ENCODE measurements around the gene OLFM1.

DNA sequence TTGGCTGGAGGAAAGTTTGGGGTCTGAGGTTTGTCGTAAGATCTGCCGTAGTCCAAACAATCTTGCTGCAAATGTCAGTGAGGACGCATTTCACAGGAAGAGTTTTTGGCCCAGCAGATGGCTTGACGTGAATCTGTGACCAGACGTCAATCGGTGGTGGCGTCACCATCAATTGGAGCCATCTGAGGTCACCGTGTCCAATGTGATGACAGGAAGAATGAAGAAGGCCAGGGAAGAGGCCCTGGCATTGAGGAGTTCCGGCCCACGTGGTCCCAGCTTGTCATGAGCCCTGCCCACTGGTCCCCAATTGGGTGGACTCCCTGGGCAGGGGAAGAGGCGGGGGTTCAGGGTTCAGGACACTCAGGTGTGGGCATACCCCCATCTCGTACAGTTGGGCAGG, 79.9 kb downstream of the OLFM1 start:
- TF ChIP-seq CTCF (IDR thresholded peaks at IDR 0.05), result no peak
- TF ChIP-seq POLR2A (IDR thresholded peaks at IDR 0.05), result no peak

Data from esophagus squamous epithelium (tissue), 4 donors.